ENCODE results near the gene ZCCHC3.
"Not testable (repeated sequence)": the region's sequence is repeated elsewhere in the genome, so short reads cannot be mapped to it uniquely, and the experiment has no call there.

ZCCHC3 gene
- total RNA-seq = 4.6 to 21.3 (median 10.7) reads per million in 18 experiments

- peak; percentile 95 to 96 for DNase-seq
Observed at GRCh38 chr20:297098-297924, at the start of gene ZCCHC3. TSS of gene ZCCHC3 (plus strand) at chr20:297570. CDS start at chr20:297587, 17 bp downstream.

GRCh38 chr20:251354-251753, 46.0 kb upstream of the ZCCHC3 start:
- peak; percentile 28 to 29 for DNase-seq

- no peak for DNase-seq
Observed at GRCh38 chr20:252801-253200, 44.6 kb upstream of the ZCCHC3 start.

- not testable (repeated sequence) for DNase-seq
Observed at GRCh38 chr20:253447-253846, 43.9 kb upstream of the ZCCHC3 start.

GRCh38 chr20:257419-257818, 40.0 kb upstream of the ZCCHC3 start, which contains the start of gene DEFB132:
TSS of gene DEFB132 (plus strand) at chr20:257724. CDS start at chr20:257779, 55 bp downstream.
- no peak for DNase-seq

GRCh38 chr20:258269-258858, 39.0 kb upstream of the ZCCHC3 start:
- no peak for DNase-seq

GRCh38 chr20:258963-259362, 38.4 kb upstream of the ZCCHC3 start:
- DNase-seq = peak in 1 of 2 donors; percentile 16

GRCh38 chr20:259981-260380, 37.4 kb upstream of the ZCCHC3 start:
- peak; percentile 76 to 82 for DNase-seq

GRCh38 chr20:263701-264100, 33.7 kb upstream of the ZCCHC3 start:
- no peak for DNase-seq

- DNase-seq = peak; percentile 74 to 79
Observed at GRCh38 chr20:266596-267562, 30.5 kb upstream of the ZCCHC3 start.

- no peak for DNase-seq
Observed at GRCh38 chr20:270517-270916, 26.9 kb upstream of the ZCCHC3 start.

- no peak for DNase-seq
Observed at GRCh38 chr20:271069-271468, 26.3 kb upstream of the ZCCHC3 start.

- DNase-seq = no peak
Observed at GRCh38 chr20:271528-271927, 25.8 kb upstream of the ZCCHC3 start.

GRCh38 chr20:272718-273117, 24.7 kb upstream of the ZCCHC3 start:
- no peak for DNase-seq

- DNase-seq = no peak
Observed at GRCh38 chr20:273884-274283, 23.5 kb upstream of the ZCCHC3 start.

GRCh38 chr20:275791-276190, 21.6 kb upstream of the ZCCHC3 start:
- DNase-seq = no peak

GRCh38 chr20:276620-277495, 20.5 kb upstream of the ZCCHC3 start:
- DNase-seq = no peak

GRCh38 chr20:277496-277781, 19.9 kb upstream of the ZCCHC3 start:
- no peak for DNase-seq

- DNase-seq = no peak
Observed at GRCh38 chr20:278181-278580, 19.2 kb upstream of the ZCCHC3 start.

- DNase-seq = no peak
Observed at GRCh38 chr20:278607-279571, 18.5 kb upstream of the ZCCHC3 start.

GRCh38 chr20:284172-284571, 13.2 kb upstream of the ZCCHC3 start:
- DNase-seq = no peak
